ENCODE data around the gene CC2D1B. TPM values are rescaled to one million over a fixed set of nuclear protein-coding genes. Genes with fewer than 3 reads are reported as not detected.
A peak's percentile ranks its signal among the peaks of the same experiment; 100 is the strongest.

The CC2D1B gene
- total and polyA plus RNA-seq, 9 of the 15 experiments (the other 6 are each of a cell fraction or from before 2014, with no cell fraction given) = 1.2 to 33.6 (median 25.5) TPM

DNA sequence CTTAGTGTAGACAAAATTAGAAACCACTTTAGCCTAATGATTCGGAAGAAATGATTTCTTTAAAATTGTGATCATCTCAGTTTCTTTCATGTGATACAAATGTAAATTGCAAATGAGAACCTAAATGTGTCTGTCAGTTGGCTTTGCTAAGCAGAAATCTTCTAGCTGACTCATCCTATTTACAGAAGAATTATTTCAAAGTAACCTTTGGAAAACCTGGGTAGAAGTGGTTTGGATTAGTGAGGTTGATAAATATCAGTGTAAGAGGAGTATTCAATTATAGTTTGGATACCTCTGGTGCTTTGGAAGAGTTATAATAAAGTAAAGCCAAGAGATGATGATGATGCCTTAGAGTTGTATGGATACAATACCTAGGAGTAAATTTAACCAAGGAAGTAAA lies 37.4 kb downstream of the CC2D1B start:
- peak overlapping the region; percentile 41; the same call in 1 of the 3 replicates for H3K27ac ChIP-seq (ENCODE audit: extremely low read depth, low read depth, low read length)
- no peaks in the 10 kb centered on the region for H3K27me3 ChIP-seq (ENCODE audit: control insufficient read depth in 2 of 2, insufficient read depth in 2 of 2, low read length in 2 of 2)
- H3K9ac ChIP-seq (ENCODE audit: insufficient read depth in 1 of 2, low read depth in 2 of 2, low read length in 2 of 2) = no peak overlapping the region
- peaks cover 7 to 10% of the 10 kb centered on the region in 2 experiments; a peak in 3 of 5 replicates for H3K4me1 ChIP-seq (replicated peaks in 1 of 2; ENCODE audit: control insufficient read depth in 2 of 2, insufficient read depth in 2 of 2, low read length in 2 of 2)
- no peaks in the 10 kb centered on the region for H3K36me3 ChIP-seq (ENCODE audit: control insufficient read depth, insufficient read depth, low read length)
- no peaks in the 10 kb centered on the region for H3K79me2 ChIP-seq (ENCODE audit: control insufficient read depth, insufficient read depth, low read length)
- no peak for FAIRE-seq
- H4K20me1 ChIP-seq (replicated peaks; ENCODE audit: control insufficient read depth, insufficient read depth, low read length) = no peaks in the 10 kb centered on the region
- no peaks in the 10 kb centered on the region for H3K9me1 ChIP-seq (ENCODE audit: control insufficient read depth, insufficient read depth, low read length)
- ATAC-seq = no peak
- no TSS peak for BruUV-seq (replicated peaks)
- H3K4me3 ChIP-seq = no peak overlapping the region
- 78% methylated on average over 1 of the region's 1 CpG for WGBS (ENCODE audit: insufficient coverage, low coverage, missing lambda C conversion rate)
- in situ Hi-C loops (cut with MboI) (no loop called here), intact Hi-C loops (cut with micrococcal nuclease) (no loop called here)
- CTCF ChIA-PET (ENCODE audit: low intra/inter-chr PET ratio) = interaction anchor here (0.6 kb wide), 1 partner anchor 11 kb away, joined by 3 read pairs; no protein-coding TSS in a partner anchor
- H2AFZ ChIP-seq (ENCODE audit: low read depth, low read length) = no peak overlapping the region; the same call in 1 of the 2 replicates
- no peak overlapping the region for H3K4me2 ChIP-seq (ENCODE audit: insufficient read depth, low read length)
- no peaks in the 10 kb centered on the region for H3K9me3 ChIP-seq (replicated peaks; ENCODE audit: control insufficient read depth, insufficient read depth, low read depth, low read length)
- peak in 1 of 4 experiments; percentile 12 for DNase-seq (ENCODE audit: extremely low read depth in 1 of 4, low spot score in 3 of 4)
- POLR2A ChIA-PET = interaction anchor here (0.5 to 2.1 kb wide), 8 partner anchors 10 to 86 kb away, joined by 3 to 10 read pairs (median 4); no protein-coding TSS in a partner anchor
- TF ChIP-seq POLR2H (tag; IDR thresholded peaks at IDR 0.05; ENCODE audit: low read depth) (0 out of 2 replicates have a peak, but pooled peaks have one; percentile 55), RUNX1 (IDR thresholded peaks at IDR 0.05; ENCODE audit: low read depth) (no peak), PBX2 (CRISPR knock-in tag; IDR thresholded peaks at IDR 0.05; ENCODE audit: low read depth) (no peak), PBX2 (tag; conservative IDR thresholded peaks at IDR 0.05; ENCODE audit: low read depth) (no peak; the same call in 1 of the 2 replicates), MAFF (IDR thresholded peaks at IDR 0.05; ENCODE audit: low read length) (peak; percentile 82), ZNF384 (IDR thresholded peaks at IDR 0.05; ENCODE audit: low read depth, low read length) (no peak), TEAD4 (IDR thresholded peaks at IDR 0.05; ENCODE audit: low read length) (no peak), TEAD4 (CRISPR knock-in tag; IDR thresholded peaks at IDR 0.05; ENCODE audit: borderline replicate concordance) (no peak), SIN3A (IDR thresholded peaks at IDR 0.05; ENCODE audit: borderline replicate concordance in 2 of 2, control insufficient read depth in 1 of 2, low read depth in 2 of 2, low read length in 2 of 2) (no peak), ZKSCAN8 (CRISPR knock-in tag; IDR thresholded peaks at IDR 0.05) (no peak), KLF13 (tag; IDR thresholded peaks at IDR 0.05; ENCODE audit: borderline replicate concordance, low read depth) (no peak), BRF1 (IDR thresholded peaks at IDR 0.05; ENCODE audit: borderline replicate concordance, extremely low read depth, insufficient read length) (no peak), NCOR1 (IDR thresholded peaks at IDR 0.05) (no peak), YY1 (IDR thresholded peaks at IDR 0.05; ENCODE audit: borderline replicate concordance in 1 of 3, control insufficient read depth in 1 of 3, extremely low read depth in 1 of 3, insufficient read depth in 3 of 3, insufficient read length in 1 of 3, insufficient replicate concordance in 2 of 3, low read depth in 1 of 3, low read length in 2 of 3) (no peak)
- TF ChIP-seq, protein P1, sequence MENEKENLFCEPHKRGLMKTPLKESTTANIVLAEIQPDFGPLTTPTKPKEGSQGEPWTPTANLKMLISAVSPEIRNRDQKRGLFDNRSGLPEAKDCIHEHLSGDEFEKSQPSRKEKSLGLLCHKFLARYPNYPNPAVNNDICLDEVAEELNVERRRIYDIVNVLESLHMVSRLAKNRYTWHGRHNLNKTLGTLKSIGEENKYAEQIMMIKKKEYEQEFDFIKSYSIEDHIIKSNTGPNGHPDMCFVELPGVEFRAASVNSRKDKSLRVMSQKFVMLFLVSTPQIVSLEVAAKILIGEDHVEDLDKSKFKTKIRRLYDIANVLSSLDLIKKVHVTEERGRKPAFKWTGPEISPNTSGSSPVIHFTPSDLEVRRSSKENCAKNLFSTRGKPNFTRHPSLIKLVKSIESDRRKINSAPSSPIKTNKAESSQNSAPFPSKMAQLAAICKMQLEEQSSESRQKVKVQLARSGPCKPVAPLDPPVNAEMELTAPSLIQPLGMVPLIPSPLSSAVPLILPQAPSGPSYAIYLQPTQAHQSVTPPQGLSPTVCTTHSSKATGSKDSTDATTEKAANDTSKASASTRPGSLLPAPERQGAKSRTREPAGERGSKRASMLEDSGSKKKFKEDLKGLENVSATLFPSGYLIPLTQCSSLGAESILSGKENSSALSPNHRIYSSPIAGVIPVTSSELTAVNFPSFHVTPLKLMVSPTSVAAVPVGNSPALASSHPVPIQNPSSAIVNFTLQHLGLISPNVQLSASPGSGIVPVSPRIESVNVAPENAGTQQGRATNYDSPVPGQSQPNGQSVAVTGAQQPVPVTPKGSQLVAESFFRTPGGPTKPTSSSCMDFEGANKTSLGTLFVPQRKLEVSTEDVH (IDR thresholded peaks at IDR 0.05; ENCODE audit: low read depth, partially characterized antibody) = no peak
